ENCODE results near the gene HCN3.
"Not testable (repeated sequence)": the region's sequence is repeated elsewhere in the genome, so short reads cannot be mapped to it uniquely, and the experiment has no call there.

Gene HCN3

GRCh38 chr1:155285631-155286044 is 8.4 kb downstream of the HCN3 start:
- DNase-seq: no peak

GRCh38 chr1:155286544-155286943 is 9.3 kb downstream of the HCN3 start:
- no peak for DNase-seq

GRCh38 chr1:155287987-155288543 is 10.8 kb downstream of the HCN3 start:
- no peak for DNase-seq

GRCh38 chr1:155291006-155291405 is 13.7 kb downstream of the HCN3 start:
- not testable (repeated sequence) for DNase-seq

DNA sequence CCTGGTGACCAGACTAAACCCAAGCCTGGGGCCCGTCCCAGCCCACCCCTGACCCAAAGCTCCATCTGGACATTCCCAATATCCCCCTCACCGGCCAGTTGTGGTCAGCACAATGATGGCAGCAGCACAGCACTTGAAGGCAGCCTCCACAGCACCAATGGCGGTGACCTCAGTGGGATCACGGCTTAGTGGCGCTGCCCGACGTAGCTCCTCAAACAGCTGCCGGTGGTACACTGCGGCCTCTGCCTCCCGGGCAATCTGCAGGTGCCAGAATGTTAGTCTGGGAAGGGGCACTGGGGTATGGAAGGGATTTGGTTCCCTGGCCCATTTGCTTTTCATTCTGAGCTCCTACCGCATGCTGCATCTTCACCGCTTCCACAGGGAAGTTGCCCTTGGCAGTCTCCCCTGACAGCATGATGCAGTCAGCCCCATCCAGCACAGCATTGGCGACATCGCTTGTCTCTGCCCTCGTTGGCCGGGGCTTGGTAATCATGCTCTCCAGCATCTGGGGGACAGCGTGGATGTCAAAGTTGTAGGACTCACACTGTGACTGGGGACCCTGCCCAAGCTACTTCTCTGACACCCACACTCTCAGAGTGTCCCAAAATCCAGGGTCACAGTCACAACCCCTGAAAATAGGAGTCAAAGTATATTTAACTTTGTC is 16.0 kb downstream of the HCN3 start:
- DNase-seq: no peak

GRCh38 chr1:155294520-155295182 is 17.4 kb downstream of the HCN3 start:
- no peak for DNase-seq

DNA sequence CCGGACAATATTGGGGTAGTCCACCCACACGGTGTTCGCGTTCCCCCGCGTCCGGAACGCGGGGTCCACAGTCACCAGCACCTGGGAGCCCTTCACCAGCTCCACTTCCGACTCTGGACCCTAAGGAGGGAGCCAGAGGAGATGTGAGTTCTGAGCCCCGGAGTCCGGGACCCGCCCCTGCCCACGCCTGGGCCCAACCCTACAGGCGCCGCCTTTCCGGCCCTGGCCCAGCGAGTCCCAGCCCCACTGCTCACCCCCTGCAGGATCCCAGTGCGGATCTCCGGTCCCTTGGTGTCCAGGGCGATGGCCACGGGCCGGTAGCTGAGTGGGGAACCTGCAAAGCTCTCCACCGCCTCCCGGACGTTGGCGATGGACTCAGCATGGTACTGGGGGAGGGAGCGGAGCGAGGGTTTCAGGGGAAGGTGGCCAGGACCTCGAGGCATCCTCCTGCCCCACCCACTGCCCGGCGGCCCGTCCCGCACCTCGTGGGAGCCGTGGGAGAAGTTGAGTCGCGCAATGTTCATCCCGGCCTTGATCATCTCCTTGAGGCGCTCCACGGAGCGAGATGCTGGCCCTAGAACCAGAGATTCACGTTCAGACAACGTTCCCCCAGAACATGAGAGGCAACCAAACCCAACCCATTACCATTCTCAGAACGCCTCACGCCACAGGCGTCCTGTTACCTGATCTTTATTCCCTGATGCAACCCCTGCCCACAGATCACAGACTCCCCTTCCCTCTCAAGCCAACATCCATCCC is 18.1 kb downstream of the HCN3 start:
- no peak for DNase-seq

GRCh38 chr1:155295942-155296267 is 18.6 kb downstream of the HCN3 start:
- DNase-seq: no peak

- DNase-seq: no peak
Observed at GRCh38 chr1:155296661-155297060, 19.4 kb downstream of the HCN3 start.

GRCh38 chr1:155297384-155297783 is 20.1 kb downstream of the HCN3 start:
- DNase-seq: no peak

GRCh38 chr1:155300024-155300423 is 22.8 kb downstream of the HCN3 start:
- no peak for DNase-seq

GRCh38 chr1:155300553-155301329 is 23.5 kb downstream of the HCN3 start:
- DNase-seq: no peak

DNA sequence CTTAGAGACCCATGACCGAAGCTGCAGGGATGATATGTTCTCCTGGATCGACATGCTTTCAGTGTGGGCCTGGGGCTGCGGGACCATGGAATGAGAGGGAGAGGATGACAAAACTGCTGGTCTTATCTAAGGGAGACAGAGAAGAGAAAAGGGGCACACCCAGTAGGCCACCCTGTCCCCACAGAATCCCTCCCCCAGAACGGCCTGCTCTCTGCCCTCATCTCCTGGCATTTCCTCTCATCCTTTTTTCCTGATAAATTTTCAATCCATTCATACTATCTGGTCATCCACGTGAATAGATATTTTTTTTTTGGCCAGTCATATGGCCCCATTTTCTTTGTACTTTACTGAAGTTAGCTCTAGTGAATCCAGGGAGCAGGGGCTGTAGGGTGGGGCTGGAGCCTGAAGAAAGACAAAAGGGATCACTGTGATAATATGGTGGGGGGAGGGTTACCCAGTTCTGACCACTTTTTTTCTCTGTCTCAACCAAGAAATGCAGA is 24.1 kb downstream of the HCN3 start, which contains the start of gene PKLR:
PKLR (minus strand) TSS at position 97 of the 500 bp plus-strand sequence; CDS start at position 54, 43 bp downstream.
- no peak for DNase-seq

- DNase-seq: no peak
Observed at GRCh38 chr1:155304558-155305063, 27.3 kb downstream of the HCN3 start.

- no peak for DNase-seq
Observed at GRCh38 chr1:155305881-155306391, 28.7 kb downstream of the HCN3 start.

- DNase-seq: peak; percentile 42
Observed at GRCh38 chr1:155307247-155307740, 30.0 kb downstream of the HCN3 start.

- peak; percentile 99 for DNase-seq
Observed at GRCh38 chr1:155308493-155309422, 31.5 kb downstream of the HCN3 start, which contains the start of gene FDPS. Gene FDPS, plus strand, starts transcription at chr1:155308866. Its CDS starts 924 bp downstream, at chr1:155309790.

DNA sequence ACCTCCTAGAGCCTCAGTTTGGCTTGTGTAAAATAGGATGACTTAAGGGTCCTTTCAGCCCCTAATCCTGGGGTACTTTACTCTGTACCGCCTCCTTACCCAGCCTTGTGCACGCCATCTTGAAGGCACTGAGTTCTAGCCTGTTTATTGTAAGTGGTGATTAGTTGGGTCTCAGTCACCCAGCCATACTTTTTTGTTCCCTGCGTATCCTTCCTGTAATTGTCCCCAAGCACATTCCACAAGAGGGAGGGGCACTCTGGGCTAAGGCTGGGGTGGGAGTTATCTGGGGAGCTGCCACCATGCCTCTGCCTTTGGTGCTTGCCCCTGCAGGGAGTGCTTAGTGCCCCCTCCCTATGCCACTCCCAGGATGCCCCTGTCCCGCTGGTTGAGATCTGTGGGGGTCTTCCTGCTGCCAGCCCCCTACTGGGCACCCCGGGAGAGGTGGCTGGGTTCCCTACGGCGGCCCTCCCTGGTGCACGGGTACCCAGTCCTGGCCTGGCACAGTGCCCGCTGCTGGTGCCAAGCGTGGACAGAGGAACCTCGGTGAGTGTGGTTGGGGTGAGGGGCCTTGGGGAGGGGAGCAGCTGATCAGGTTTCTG is 32.3 kb downstream of the HCN3 start:
- DNase-seq: no peak

DNA sequence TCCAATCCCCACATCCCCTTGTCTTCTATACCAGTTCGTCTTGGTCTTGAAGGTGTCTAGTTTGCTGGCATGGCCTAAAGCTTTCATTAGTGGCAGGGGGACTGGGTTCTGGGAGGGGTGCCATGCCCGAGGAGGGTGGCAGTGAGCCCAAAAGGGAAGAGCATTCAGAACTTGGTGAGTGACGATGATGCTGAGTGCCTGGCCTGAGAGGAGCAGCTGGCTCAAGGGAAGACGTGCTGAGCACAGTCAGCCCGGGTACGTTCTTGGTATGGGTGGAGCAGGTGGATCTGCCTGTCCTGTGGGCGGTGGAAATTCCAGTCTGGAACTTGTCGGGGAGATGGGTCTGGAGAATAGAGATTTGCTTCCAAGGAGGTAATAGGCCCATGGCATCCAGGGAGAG is 36.0 kb downstream of the HCN3 start:
- DNase-seq: no peak

DNA sequence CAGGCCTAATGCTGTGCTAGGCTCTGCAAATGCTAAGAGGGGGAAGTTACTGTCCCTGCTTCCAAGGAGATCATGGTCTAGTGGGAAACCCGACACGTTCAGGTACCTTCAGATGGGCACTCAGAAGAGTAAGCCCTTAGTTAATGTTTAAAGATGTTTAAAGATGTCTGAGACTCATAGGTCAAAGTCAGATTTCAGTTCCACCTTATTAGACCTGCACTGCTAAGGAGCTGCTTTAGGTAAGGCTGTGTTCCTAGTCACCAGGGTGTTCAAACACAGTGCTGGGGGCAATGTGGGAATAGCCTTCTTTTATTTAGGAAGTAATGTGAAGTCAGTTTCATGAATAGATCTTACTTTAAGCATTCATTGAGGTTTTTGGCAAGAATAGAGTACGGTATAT is 39.7 kb downstream of the HCN3 start:
- DNase-seq: no peak

Measured in activated CD4-positive, alpha-beta T cell treated with anti-CD3 and anti-CD28 coated beads, Interleukin-2, amount 50 U/mL, for 16 hours (primary cell).